ENCODE results near the gene KCTD11. TPM values are rescaled to one million over a fixed set of nuclear protein-coding genes. Genes with fewer than 3 reads are reported as not detected.

The KCTD11 gene
- total and polyA plus RNA-seq, 2 of the 13 experiments (the other 11 are each of a cell fraction or from before 2014, with no cell fraction given), result 1.6 to 2.6 TPM

GRCh38 chr17:7403727-7403976 lies 51.7 kb downstream of the KCTD11 start (continued):
- TF ChIP-seq NR1H2 (CRISPR knock-in tag; IDR thresholded peaks at IDR 0.05; ENCODE audit: borderline replicate concordance, low read depth) (no peak), ZNF414 (CRISPR knock-in tag; IDR thresholded peaks at IDR 0.05) (0 out of 2 replicates have a peak, but pooled peaks have one; percentile 70), PCBP2 (optimal IDR thresholded peaks at IDR 0.05; ENCODE audit: low read depth, low read length, poor library complexity, severe bottlenecking) (no peak), SOX6 (IDR thresholded peaks at IDR 0.05) (no peak), SOX6 (CRISPR knock-in tag; IDR thresholded peaks at IDR 0.05) (no peak), ZNF205 (CRISPR knock-in tag; IDR thresholded peaks at IDR 0.05) (no peak), NR2F6 (IDR thresholded peaks at IDR 0.05) (peak; percentile 57; the same call in 1 of the 2 replicates), NR2F6 (CRISPR knock-in tag; IDR thresholded peaks at IDR 0.05) (no peak), HCFC1 (IDR thresholded peaks at IDR 0.05; ENCODE audit: low read depth, low read length) (no peak), ZNF280B (CRISPR knock-in tag; IDR thresholded peaks at IDR 0.05; ENCODE audit: borderline replicate concordance) (no peak), ZNF563 (CRISPR knock-in tag; IDR thresholded peaks at IDR 0.05) (no peak; the same call in 1 of the 2 replicates), SMARCE1 (IDR thresholded peaks at IDR 0.05; ENCODE audit: borderline replicate concordance) (no peak), MLLT10 (CRISPR knock-in tag; IDR thresholded peaks at IDR 0.05) (no peak), ZNF543 (CRISPR knock-in tag; IDR thresholded peaks at IDR 0.05) (0 out of 2 replicates have a peak, but pooled peaks have one; percentile 52), ZNF501 (CRISPR knock-in tag; IDR thresholded peaks at IDR 0.05) (no peak)
- TF ChIP-seq, protein P1, sequence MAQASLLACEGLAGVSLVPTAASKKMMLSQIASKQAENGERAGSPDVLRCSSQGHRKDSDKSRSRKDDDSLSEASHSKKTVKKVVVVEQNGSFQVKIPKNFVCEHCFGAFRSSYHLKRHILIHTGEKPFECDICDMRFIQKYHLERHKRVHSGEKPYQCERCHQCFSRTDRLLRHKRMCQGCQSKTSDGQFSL (CRISPR knock-in tag; IDR thresholded peaks at IDR 0.05), result peak; percentile 73; the same call in 1 of the 2 replicates
- TF ChIP-seq, protein P2, sequence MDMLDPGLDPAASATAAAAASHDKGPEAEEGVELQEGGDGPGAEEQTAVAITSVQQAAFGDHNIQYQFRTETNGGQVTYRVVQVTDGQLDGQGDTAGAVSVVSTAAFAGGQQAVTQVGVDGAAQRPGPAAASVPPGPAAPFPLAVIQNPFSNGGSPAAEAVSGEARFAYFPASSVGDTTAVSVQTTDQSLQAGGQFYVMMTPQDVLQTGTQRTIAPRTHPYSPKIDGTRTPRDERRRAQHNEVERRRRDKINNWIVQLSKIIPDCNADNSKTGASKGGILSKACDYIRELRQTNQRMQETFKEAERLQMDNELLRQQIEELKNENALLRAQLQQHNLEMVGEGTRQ (IDR thresholded peaks at IDR 0.05; ENCODE audit: low read depth, low read length), result no peak
- TF ChIP-seq, protein P2 (CRISPR knock-in tag; IDR thresholded peaks at IDR 0.05; ENCODE audit: borderline replicate concordance), result no peak
- TF ChIP-seq, protein P3, sequence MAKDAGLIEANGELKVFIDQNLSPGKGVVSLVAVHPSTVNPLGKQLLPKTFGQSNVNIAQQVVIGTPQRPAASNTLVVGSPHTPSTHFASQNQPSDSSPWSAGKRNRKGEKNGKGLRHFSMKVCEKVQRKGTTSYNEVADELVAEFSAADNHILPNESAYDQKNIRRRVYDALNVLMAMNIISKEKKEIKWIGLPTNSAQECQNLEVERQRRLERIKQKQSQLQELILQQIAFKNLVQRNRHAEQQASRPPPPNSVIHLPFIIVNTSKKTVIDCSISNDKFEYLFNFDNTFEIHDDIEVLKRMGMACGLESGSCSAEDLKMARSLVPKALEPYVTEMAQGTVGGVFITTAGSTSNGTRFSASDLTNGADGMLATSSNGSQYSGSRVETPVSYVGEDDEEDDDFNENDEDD (CRISPR knock-in tag; IDR thresholded peaks at IDR 0.05; ENCODE audit: borderline replicate concordance), result no peak
- TF ChIP-seq, protein P4, sequence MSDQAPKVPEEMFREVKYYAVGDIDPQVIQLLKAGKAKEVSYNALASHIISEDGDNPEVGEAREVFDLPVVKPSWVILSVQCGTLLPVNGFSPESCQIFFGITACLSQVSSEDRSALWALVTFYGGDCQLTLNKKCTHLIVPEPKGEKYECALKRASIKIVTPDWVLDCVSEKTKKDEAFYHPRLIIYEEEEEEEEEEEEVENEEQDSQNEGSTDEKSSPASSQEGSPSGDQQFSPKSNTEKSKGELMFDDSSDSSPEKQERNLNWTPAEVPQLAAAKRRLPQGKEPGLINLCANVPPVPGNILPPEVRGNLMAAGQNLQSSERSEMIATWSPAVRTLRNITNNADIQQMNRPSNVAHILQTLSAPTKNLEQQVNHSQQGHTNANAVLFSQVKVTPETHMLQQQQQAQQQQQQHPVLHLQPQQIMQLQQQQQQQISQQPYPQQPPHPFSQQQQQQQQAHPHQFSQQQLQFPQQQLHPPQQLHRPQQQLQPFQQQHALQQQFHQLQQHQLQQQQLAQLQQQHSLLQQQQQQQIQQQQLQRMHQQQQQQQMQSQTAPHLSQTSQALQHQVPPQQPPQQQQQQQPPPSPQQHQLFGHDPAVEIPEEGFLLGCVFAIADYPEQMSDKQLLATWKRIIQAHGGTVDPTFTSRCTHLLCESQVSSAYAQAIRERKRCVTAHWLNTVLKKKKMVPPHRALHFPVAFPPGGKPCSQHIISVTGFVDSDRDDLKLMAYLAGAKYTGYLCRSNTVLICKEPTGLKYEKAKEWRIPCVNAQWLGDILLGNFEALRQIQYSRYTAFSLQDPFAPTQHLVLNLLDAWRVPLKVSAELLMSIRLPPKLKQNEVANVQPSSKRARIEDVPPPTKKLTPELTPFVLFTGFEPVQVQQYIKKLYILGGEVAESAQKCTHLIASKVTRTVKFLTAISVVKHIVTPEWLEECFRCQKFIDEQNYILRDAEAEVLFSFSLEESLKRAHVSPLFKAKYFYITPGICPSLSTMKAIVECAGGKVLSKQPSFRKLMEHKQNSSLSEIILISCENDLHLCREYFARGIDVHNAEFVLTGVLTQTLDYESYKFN (CRISPR knock-in tag; conservative IDR thresholded peaks at IDR 0.05), result no peak; the same call in 1 of the 2 replicates
- TF ChIP-seq, protein P5, sequence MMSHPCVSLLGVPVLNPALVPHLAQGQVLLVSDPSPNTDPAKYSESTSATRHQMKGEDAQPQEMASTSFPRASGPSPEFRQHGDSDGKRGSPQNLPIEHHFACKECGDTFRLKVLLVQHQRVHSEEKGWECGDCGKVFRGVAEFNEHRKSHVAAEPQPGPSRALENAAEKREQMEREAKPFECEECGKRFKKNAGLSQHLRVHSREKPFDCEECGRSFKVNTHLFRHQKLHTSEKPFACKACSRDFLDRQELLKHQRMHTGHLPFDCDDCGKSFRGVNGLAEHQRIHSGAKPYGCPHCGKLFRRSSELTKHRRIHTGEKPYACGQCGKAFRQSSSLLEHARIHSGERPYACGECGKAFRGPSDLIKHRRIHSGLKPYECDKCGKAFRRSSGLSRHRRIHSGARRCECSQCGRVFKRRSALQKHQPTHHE (CRISPR knock-in tag; IDR thresholded peaks at IDR 0.05; ENCODE audit: borderline replicate concordance), result no peak
